Limb (tissue), 2 donors: ENCODE results near the gene RIMS4.
"Not testable (repeated sequence)": the region's sequence is repeated elsewhere in the genome, so short reads cannot be mapped to it uniquely, and the experiment has no call there.

ENCODE experiments used
- DNase-seq, 2 donors: peaks; one replicate each; pipeline ENCODE4 v3.0.0-alpha.2; 2016; ENCODE audit errors: extremely low spot score in 2 of 2

Gene RIMS4

GRCh38 chr20:44765701-44766347, 44.5 kb downstream of the RIMS4 start:
- no peak for DNase-seq

- no peak for DNase-seq
Measured at GRCh38 chr20:44765091-44765490, 45.3 kb downstream of the RIMS4 start.

GRCh38 chr20:44763798-44764197, 46.5 kb downstream of the RIMS4 start:
- not testable (repeated sequence) for DNase-seq

- no peak for DNase-seq
Measured at GRCh38 chr20:44762466-44763140, 47.7 kb downstream of the RIMS4 start.

GRCh38 chr20:44761423-44761822, 48.9 kb downstream of the RIMS4 start:
- no peak for DNase-seq

- no peak for DNase-seq
Measured at GRCh38 chr20:44759595-44759994, 50.8 kb downstream of the RIMS4 start.

- no peak for DNase-seq
Measured at GRCh38 chr20:44758247-44759101, 51.9 kb downstream of the RIMS4 start.

GRCh38 chr20:44756956-44757355, 53.4 kb downstream of the RIMS4 start:
- DNase-seq, result no peak

GRCh38 chr20:44756011-44756688, 54.2 kb downstream of the RIMS4 start:
- no peak for DNase-seq

GRCh38 chr20:44754554-44754953, 55.8 kb downstream of the RIMS4 start:
- no peak for DNase-seq

GRCh38 chr20:44752099-44752931, 58.0 kb downstream of the RIMS4 start:
- no peak for DNase-seq

- DNase-seq, result no peak
Measured at GRCh38 chr20:44750081-44750805, 60.1 kb downstream of the RIMS4 start.

GRCh38 chr20:44748005-44748370, 62.4 kb downstream of the RIMS4 start:
- DNase-seq, result no peak

GRCh38 chr20:44747166-44748004, 63.0 kb downstream of the RIMS4 start:
- peak; percentile 51 to 86 for DNase-seq

GRCh38 chr20:44746367-44747165, 63.8 kb downstream of the RIMS4 start:
- DNase-seq, result no peak

GRCh38 chr20:44745598-44746366, 64.6 kb downstream of the RIMS4 start, which contains the start of gene KCNK15:
Gene KCNK15, plus strand, starts transcription at chr20:44745865. Its CDS starts 46 bp downstream, at chr20:44745911.
- DNase-seq, result peak in 1 of 2 donors; percentile 63

- no peak for DNase-seq
Measured at GRCh38 chr20:44745122-44745597, 65.2 kb downstream of the RIMS4 start.
